Natural killer cell (primary cell): ENCODE measurements around the gene BDH1. TPM values are rescaled to one million over a fixed set of nuclear protein-coding genes. Genes with fewer than 3 reads are reported as not detected.
"Not testable (repeated sequence)": the region's sequence is repeated elsewhere in the genome, so short reads cannot be mapped to it uniquely, and the experiment has no call there.

Source experiments
- ATAC-seq, 3 donors: fragments of 150-1000 bp in 2 of 3; fragments of 200-7000 bp in 1 of 3; cut with Tn5 transposase; 1 replicate in 1 of 3; 2 replicates in 2 of 3; pipeline ENCODE4 v1.10.0; 2021; ENCODE audit warnings: mild to moderate bottlenecking in 2 of 3, moderate library complexity in 2 of 3
- DNase-seq, 2 donors: peaks; one replicate each; pipeline versions ENCODE4 v3.0.0 to v3.0.0-alpha.2; 2013 to 2021; ENCODE audit warnings: mixed read lengths in 1 of 2
- H3K27ac ChIP-seq: one replicate; pipeline ENCODE4 v1.5.1; 2013; ENCODE audit warnings: mild to moderate bottlenecking, low read length
- H3K27me3 ChIP-seq: one replicate; pipeline ENCODE4 v1.6.1; 2013; ENCODE audit warnings: low read length; ENCODE audit not compliant: control insufficient read depth, insufficient read depth
- H3K36me3 ChIP-seq: one replicate; pipeline ENCODE4 v1.6.1; 2013; ENCODE audit warnings: low read length; ENCODE audit not compliant: control insufficient read depth, insufficient read depth
- H3K4me1 ChIP-seq: one replicate; pipeline ENCODE4 v1.6.1; 2013; ENCODE audit warnings: low read length; ENCODE audit not compliant: control insufficient read depth, insufficient read depth
- H3K4me3 ChIP-seq: one replicate; pipeline ENCODE4 v1.5.1; 2013; ENCODE audit warnings: low read length
- H3K9me3 ChIP-seq: one replicate; pipeline ENCODE4 v1.6.1; 2013; ENCODE audit warnings: low read length; ENCODE audit not compliant: control insufficient read depth, insufficient read depth
- H3K27ac Mint-ChIP-seq, 2 donors: one replicate each; pipeline ENCODE4 v1.8.0; 2022; ENCODE audit warnings: mild to moderate bottlenecking in 2 of 2, mixed read lengths in 2 of 2, moderate library complexity in 1 of 2
- H3K27me3 Mint-ChIP-seq, 2 donors: one replicate each; pipeline ENCODE4 v1.8.0; 2022; ENCODE audit warnings: low read depth in 2 of 2, mixed read lengths in 2 of 2
- H3K36me3 Mint-ChIP-seq: one replicate; pipeline ENCODE4 v1.8.0; 2022; ENCODE audit warnings: mixed read lengths
- H3K4me1 Mint-ChIP-seq, 2 donors: one replicate each; pipeline ENCODE4 v1.8.0; 2022; ENCODE audit warnings: mixed read lengths in 2 of 2
- H3K4me3 Mint-ChIP-seq: one replicate; pipeline ENCODE4 v1.8.0; 2022; ENCODE audit warnings: mild to moderate bottlenecking, moderate library complexity, mixed read lengths
- H3K9me3 Mint-ChIP-seq, 2 donors: one replicate each; pipeline ENCODE4 v1.8.0; 2022; ENCODE audit warnings: mixed read lengths in 2 of 2
- CTCF ChIP-seq: fragments of 200-600 bp; IDR thresholded peaks from one replicate; pipeline ENCODE4 v1.8.0; 2022; ENCODE audit warnings: antibody characterized with exemption
- WGBS: methylation state at CpG from one replicate; pipeline ENCODE4 v1.1.7; 2013; ENCODE audit warnings: missing lambda C conversion rate; ENCODE audit not compliant: insufficient coverage; 5-methylcytosine and 5-hydroxymethylcytosine counted together
- intact Hi-C: fragments of 100-400 bp; cut with micrococcal nuclease; formaldehyde crosslinking; loops from one replicate; pipeline ENCODE4 v1.14.2; 2022
- total RNA-seq, 4 donors: library from RNA; stranded (reverse); fragments of 120-200 nt in 1 of 4; gene quantifications; one replicate each; pipeline versions ENCODE4 v1.2.3 to v1.2.4, GENCODE V29; 2013 to 2022

The BDH1 gene
- total RNA-seq, 3 donors from 2014 or later (not counting 1 experiment from before 2014, with no cell fraction given) = 14.0 to 24.5 (median 17.4) TPM

- intact Hi-C loops, H3K9me3 ChIP-seq, H3K4me3 Mint-ChIP-seq, H3K9me3 Mint-ChIP-seq, DNase-seq, H3K4me1 ChIP-seq, H3K36me3 ChIP-seq, ATAC-seq, H3K27ac Mint-ChIP-seq, H3K36me3 Mint-ChIP-seq, H3K27ac ChIP-seq, H3K27me3 ChIP-seq, H3K4me1 Mint-ChIP-seq, H3K4me3 ChIP-seq: not testable (repeated sequence)
- H3K27me3 Mint-ChIP-seq = peaks cover 18% of the 10 kb centered on the region in 2 donors
- WGBS = 77% methylated on average over 4 of the region's 4 CpGs
Measured at GRCh38 chr3:197571074-197571879, 15.5 kb upstream of the BDH1 start.

- H3K4me3 Mint-ChIP-seq, H3K27me3 ChIP-seq, ATAC-seq, H3K9me3 ChIP-seq, H3K36me3 ChIP-seq, intact Hi-C loops, H3K4me3 ChIP-seq, H3K9me3 Mint-ChIP-seq, H3K4me1 ChIP-seq, H3K4me1 Mint-ChIP-seq, H3K27ac Mint-ChIP-seq, H3K27ac ChIP-seq, DNase-seq, H3K36me3 Mint-ChIP-seq: not testable (repeated sequence)
- WGBS = 64% methylated on average over 1 of the region's 2 CpGs
- peaks cover 18% of the 10 kb centered on the region in 2 donors for H3K27me3 Mint-ChIP-seq
Measured at GRCh38 chr3:197569433-197569832, 13.7 kb upstream of the BDH1 start.

GRCh38 chr3:197567904-197568681 lies 12.3 kb upstream of the BDH1 start:
- intact Hi-C loops = no loop called here
- no peaks in the 10 kb centered on the region for H3K4me1 Mint-ChIP-seq
- Histone ChIP-seq H3K4me3 (no peak overlapping the region), H3K4me1 (no peaks in the 10 kb centered on the region), H3K36me3 (no peaks in the 10 kb centered on the region), H3K9me3 (no peaks in the 10 kb centered on the region), H3K27me3 (no peaks in the 10 kb centered on the region), H3K27ac (no peak overlapping the region)
- no peak for ATAC-seq
- H3K27me3 Mint-ChIP-seq = peaks cover 20 to 22% of the 10 kb centered on the region in 2 donors
- H3K36me3 Mint-ChIP-seq = peaks cover 5% of the 10 kb centered on the region
- WGBS = 60% methylated on average over 4 of the region's 6 CpGs
- no peak overlapping the region for H3K4me3 Mint-ChIP-seq
- DNase-seq = no peak
- H3K27ac Mint-ChIP-seq = no peak overlapping the region
- TF ChIP-seq CTCF = no peak
- no peaks in the 10 kb centered on the region for H3K9me3 Mint-ChIP-seq

- H3K27ac Mint-ChIP-seq, H3K4me3 Mint-ChIP-seq, H3K36me3 ChIP-seq, H3K4me1 Mint-ChIP-seq, H3K9me3 ChIP-seq, intact Hi-C loops, H3K9me3 Mint-ChIP-seq, H3K27ac ChIP-seq, H3K27me3 ChIP-seq, H3K4me3 ChIP-seq, H3K4me1 ChIP-seq, H3K36me3 Mint-ChIP-seq, DNase-seq, ATAC-seq: not testable (repeated sequence)
- peaks cover 26 to 42% of the 10 kb centered on the region in 2 donors for H3K27me3 Mint-ChIP-seq
Measured at GRCh38 chr3:197566155-197566554, 10.4 kb upstream of the BDH1 start.
